Stimulated activated CD8-positive, alpha-beta memory T cell treated with anti-CD3 and anti-CD28 coated beads, Interleukin-7, amount 100 ng/mL, for 1 hour (primary cell): ENCODE measurements around the gene ZNF609.

Experiments
- DNase-seq, 2 donors: peaks; one replicate each; pipeline ENCODE4 v3.0.0-alpha.2; 2020; ENCODE audit warnings: low read depth in 2 of 2

ZNF609 gene

GRCh38 chr15:64731805-64732151 lies 271.4 kb downstream of the ZNF609 start:
- DNase-seq, result no peak

GRCh38 chr15:64732156-64732860 lies 271.9 kb downstream of the ZNF609 start:
- DNase-seq, result no peak
